Esophagus muscularis mucosa (tissue), 4 donors: ENCODE measurements around the gene CEND1. TPM values are rescaled to one million over a fixed set of nuclear protein-coding genes. Genes with fewer than 3 reads are reported as not detected.

ENCODE experiments used
- DNase-seq: peaks from one replicate; pipeline ENCODE4 v3.0.0-alpha.2; 2017; ENCODE audit errors: extremely low spot score
- H3K27ac ChIP-seq, 4 donors: fragments of 200-600 bp; sonication (generic); replicated peaks in 1 of 4; 1 replicate in 3 of 4; 2 replicates in 1 of 4; pipeline ENCODE4 v1.5.1; 2016 to 2019; ENCODE audit warnings: mild to moderate bottlenecking in 1 of 4
- H3K27me3 ChIP-seq, 4 donors: fragments of 200-600 bp; sonication (generic); one replicate each; pipeline versions ENCODE4 v1.5.1 to v1.6.0; 2016 to 2019
- H3K36me3 ChIP-seq, 4 donors: fragments of 200-600 bp; sonication (generic); one replicate each; pipeline ENCODE4 v1.5.1; 2016 to 2019
- H3K4me1 ChIP-seq, 4 donors: fragments of 200-600 bp; sonication (generic); one replicate each; pipeline ENCODE4 v1.5.1; 2016 to 2019
- H3K4me3 ChIP-seq, 4 donors: fragments of 200-600 bp; sonication (generic); 1 replicate in 2 of 4; 2 replicates in 2 of 4; pipeline ENCODE4 v1.5.1; 2016 to 2019; ENCODE audit warnings: mild to moderate bottlenecking in 4 of 4, moderate library complexity in 1 of 4
- H3K9me3 ChIP-seq, 4 donors: fragments of 200-600 bp; sonication (generic); 1 replicate in 3 of 4; 2 replicates in 1 of 4; pipeline ENCODE4 v1.5.1; 2016 to 2019
- CTCF ChIP-seq, 3 experiments: fragments of 200-600 bp in 2 of 3; fragments of 450-650 bp in 1 of 3; sonication (generic) in 2 of 3; IDR thresholded peaks; one replicate each; pipeline ENCODE4 v1.5.1; 2017 to 2019; ENCODE audit warnings: antibody characterized with exemption in 3 of 3, mild to moderate bottlenecking in 2 of 3, moderate library complexity in 1 of 3
- EP300 ChIP-seq: sonication (generic); formaldehyde crosslinking; IDR thresholded peaks from one replicate; pipeline ENCODE4 v1.6.1; 2017; ENCODE audit warnings: antibody characterized with exemption
- POLR2A ChIP-seq: fragments of 450-650 bp; IDR thresholded peaks from one replicate; pipeline ENCODE4 v1.6.1; 2017; ENCODE audit warnings: antibody characterized with exemption, moderate library complexity, mild to moderate bottlenecking, low read depth
- POLR2AphosphoS5 ChIP-seq, 2 donors: sonication (generic); formaldehyde crosslinking; IDR thresholded peaks; one replicate each; pipeline ENCODE4 v1.6.1; 2017; ENCODE audit warnings: antibody characterized with exemption in 2 of 2
- WGBS: methylation state at CpG from one replicate; pipeline ENCODE4 v1.1.5; 2018; 5-methylcytosine and 5-hydroxymethylcytosine counted together
- intact Hi-C: fragments of 100-400 bp; cut with DNase I; formaldehyde crosslinking; loops from one replicate; pipeline ENCODE4 v1.15.1; 2023
- total RNA-seq, 4 donors: library from RNA; depleted of rRNA; stranded (reverse); fragments of >200 nt; gene quantifications; one replicate each; pipeline versions ENCODE4 v1.1.0 to v1.2.1, GENCODE V29; 2016

The CEND1 gene
- total RNA-seq, 4 donors from 2014 or later = 0.42 to 3.3 (median 2.6) TPM

GRCh38 chr11:793556-793955 is 3.7 kb upstream of the CEND1 start:
- Histone ChIP-seq H3K9me3 (no peaks in the 10 kb centered on the region), H3K4me1 (peaks cover 32 to 63% (median 48%) of the 10 kb centered on the region in 4 donors), H3K27me3 (peaks cover 0 to 31% (median 11%) of the 10 kb centered on the region in 4 donors), H3K27ac (no peak overlapping the region), H3K4me3 (no peak overlapping the region), H3K36me3 (peaks cover 0 to 28% (median 25%) of the 10 kb centered on the region in 4 donors)
- TF ChIP-seq POLR2A = no peak
- no peak for TF ChIP-seq POLR2AphosphoS5 (IDR thresholded peaks at IDR 0.05)
- TF ChIP-seq CTCF (IDR thresholded peaks at IDR 0.05) = no peak
- no peak for TF ChIP-seq EP300
- DNase-seq = no peak
- 100% methylated on average over 3 of the region's 7 CpGs for WGBS
- intact Hi-C loops = no loop called here

GRCh38 chr11:792873-793272 is 3.0 kb upstream of the CEND1 start:
- intact Hi-C loops = no loop called here
- WGBS = 92% methylated on average over 12 of the region's 13 CpGs
- no peaks in the 10 kb centered on the region for H3K9me3 ChIP-seq
- no peak overlapping the region for H3K4me3 ChIP-seq
- no peak for TF ChIP-seq CTCF (IDR thresholded peaks at IDR 0.05)
- no peak for TF ChIP-seq POLR2A
- no peak for TF ChIP-seq EP300
- TF ChIP-seq POLR2AphosphoS5 (IDR thresholded peaks at IDR 0.05) = no peak
- no peak overlapping the region for H3K27ac ChIP-seq
- DNase-seq = no peak
- H3K27me3 ChIP-seq = peaks cover 0 to 38% (median 12%) of the 10 kb centered on the region in 4 donors
- peaks cover 0 to 28% (median 25%) of the 10 kb centered on the region in 4 donors for H3K36me3 ChIP-seq
- peaks cover 28 to 58% (median 44%) of the 10 kb centered on the region in 4 donors for H3K4me1 ChIP-seq

- peaks cover 28 to 54% (median 41%) of the 10 kb centered on the region in 4 donors for H3K4me1 ChIP-seq
- WGBS = 90% methylated on average over 5 of the region's 15 CpGs
- intact Hi-C loops = no loop called here
Observed at GRCh38 chr11:792535-792821, 2.6 kb upstream of the CEND1 start.

GRCh38 chr11:791658-792534 is 2.0 kb upstream of the CEND1 start:
- Histone ChIP-seq H3K36me3 (peaks cover 0 to 28% (median 25%) of the 10 kb centered on the region in 4 donors), H3K4me3 (no peak overlapping the region), H3K9me3 (no peaks in the 10 kb centered on the region), H3K27ac (no peak overlapping the region), H3K4me1 (peaks cover 23 to 48% (median 35%) of the 10 kb centered on the region in 4 donors), H3K27me3 (peaks cover 0 to 42% (median 12%) of the 10 kb centered on the region in 4 donors)
- DNase-seq = no peak
- no peak for TF ChIP-seq EP300
- no peak for TF ChIP-seq POLR2A
- no peak for TF ChIP-seq POLR2AphosphoS5 (IDR thresholded peaks at IDR 0.05)
- TF ChIP-seq CTCF (IDR thresholded peaks at IDR 0.05) = no peak
- intact Hi-C loops = no loop called here
- whole genome bisulfite sequencing = 87% methylated on average over 23 of the region's 49 CpGs

More at GRCh38 chr11:792535-792821, 2.6 kb upstream of the CEND1 start:
- Histone ChIP-seq H3K36me3 (peaks cover 0 to 28% (median 25%) of the 10 kb centered on the region in 4 donors), H3K27me3 (peaks cover 0 to 42% (median 12%) of the 10 kb centered on the region in 4 donors), H3K27ac (no peak overlapping the region), H3K4me3 (no peak overlapping the region), H3K9me3 (no peaks in the 10 kb centered on the region)
- no peak for DNase-seq
- TF ChIP-seq CTCF (IDR thresholded peaks at IDR 0.05) = no peak
- TF ChIP-seq POLR2A = no peak
- no peak for TF ChIP-seq EP300
- TF ChIP-seq POLR2AphosphoS5 (IDR thresholded peaks at IDR 0.05) = no peak
